CD14-positive monocyte (primary cell): ENCODE measurements around the gene INS. TPM values are rescaled to one million over a fixed set of nuclear protein-coding genes. Genes with fewer than 3 reads are reported as not detected.

ENCODE experiments used
- DNase-seq, 3 donors: peaks; one replicate each; pipeline ENCODE4 v3.0.0-alpha.2; 2011 to 2022
- H2AFZ ChIP-seq: 2 replicates; pipeline ENCODE4 v1.6.0; 2012; ENCODE audit warnings: mild to moderate bottlenecking, low read depth, low read length, inconsistent platforms; ENCODE audit not compliant: insufficient read depth, poor library complexity, severe bottlenecking
- H3K27ac ChIP-seq, 2 donors: 1 replicate in 1 of 2; 2 replicates in 1 of 2; pipeline ENCODE4 v1.5.1; 2012 to 2013; ENCODE audit warnings: low read length in 2 of 2, control low read depth in 1 of 2, inconsistent platforms in 1 of 2, low read depth in 1 of 2, mild to moderate bottlenecking in 1 of 2
- H3K27me3 ChIP-seq, 2 donors: one replicate each; pipeline versions ENCODE4 v1.6.0 to v1.6.1; 2011 to 2013; ENCODE audit warnings: low read length in 2 of 2; ENCODE audit not compliant: control insufficient read depth in 2 of 2, insufficient read depth in 2 of 2
- H3K36me3 ChIP-seq, 2 donors: replicated peaks in 1 of 2; 1 replicate in 1 of 2; 2 replicates in 1 of 2; pipeline versions ENCODE4 v1.5.1 to v1.6.1; 2012 to 2013; ENCODE audit warnings: low read length in 2 of 2, control low read depth in 1 of 2, inconsistent platforms in 1 of 2, mild to moderate bottlenecking in 1 of 2; ENCODE audit not compliant: insufficient read depth in 2 of 2, control insufficient read depth in 1 of 2
- H3K4me1 ChIP-seq, 2 donors: 1 replicate in 1 of 2; 2 replicates in 1 of 2; pipeline versions ENCODE4 v1.5.1 to v1.6.1; 2012 to 2013; ENCODE audit warnings: low read length in 2 of 2, control low read depth in 1 of 2, inconsistent platforms in 1 of 2, mild to moderate bottlenecking in 1 of 2, moderate library complexity in 1 of 2; ENCODE audit not compliant: insufficient read depth in 2 of 2, control insufficient read depth in 1 of 2
- H3K4me2 ChIP-seq: replicated peaks from 2 replicates; pipeline ENCODE3; 2012; ENCODE audit warnings: low read length, moderate library complexity, mild to moderate bottlenecking; ENCODE audit not compliant: poor library complexity, severe bottlenecking; ENCODE audit errors: extremely low read depth
- H3K4me3 ChIP-seq, 3 experiments: fragments of 200-600 bp in 1 of 3; sonication (generic) in 1 of 3; replicated peaks in 1 of 3; 1 replicate in 2 of 3; 2 replicates in 1 of 3; pipeline ENCODE4 v1.5.1; 2011 to 2013; ENCODE audit warnings: low read length in 3 of 3, mild to moderate bottlenecking in 3 of 3, control low read depth in 2 of 3, low read depth in 2 of 3, inconsistent platforms in 1 of 3, moderate library complexity in 1 of 3
- H3K79me2 ChIP-seq: 2 replicates; pipeline ENCODE4 v1.6.0; 2012; ENCODE audit warnings: mild to moderate bottlenecking, control low read depth, inconsistent platforms, low read length, moderate library complexity; ENCODE audit not compliant: insufficient read depth
- H3K9ac ChIP-seq: 2 replicates; pipeline ENCODE4 v1.6.0; 2017; ENCODE audit warnings: low read length, mild to moderate bottlenecking; ENCODE audit not compliant: insufficient read depth, poor library complexity, severe bottlenecking
- H3K9me3 ChIP-seq, 2 donors: replicated peaks in 1 of 2; 1 replicate in 1 of 2; 2 replicates in 1 of 2; pipeline versions ENCODE4 v1.5.1 to v1.6.1; 2012 to 2013; ENCODE audit warnings: low read length in 2 of 2, control low read depth in 1 of 2; ENCODE audit not compliant: control insufficient read depth in 1 of 2, insufficient read depth in 1 of 2
- H4K20me1 ChIP-seq: 2 replicates; pipeline ENCODE4 v1.6.0; 2012; ENCODE audit warnings: mild to moderate bottlenecking, low read length, control low read depth, moderate library complexity; ENCODE audit not compliant: insufficient read depth
- H3K27ac Mint-ChIP-seq, 7 donors: one replicate each; pipeline ENCODE4 v1.8.0; 2020; ENCODE audit warnings: mild to moderate bottlenecking in 7 of 7, mixed read lengths in 7 of 7, moderate library complexity in 6 of 7, inconsistent platforms in 2 of 7
- H3K27me3 Mint-ChIP-seq, 3 donors: one replicate each; pipeline ENCODE4 v1.8.0; 2021 to 2022; ENCODE audit warnings: low read depth in 3 of 3, mild to moderate bottlenecking in 3 of 3, mixed read lengths in 3 of 3, moderate library complexity in 3 of 3, inconsistent platforms in 1 of 3
- H3K36me3 Mint-ChIP-seq, 2 donors: one replicate each; pipeline ENCODE4 v1.8.0; 2020; ENCODE audit warnings: mixed read lengths in 2 of 2, inconsistent platforms in 1 of 2, mild to moderate bottlenecking in 1 of 2
- H3K4me1 Mint-ChIP-seq: one replicate; pipeline ENCODE4 v1.8.0; 2020; ENCODE audit warnings: mild to moderate bottlenecking, mixed read lengths
- H3K4me3 Mint-ChIP-seq, 2 donors: one replicate each; pipeline ENCODE4 v1.8.0; 2020; ENCODE audit warnings: mild to moderate bottlenecking in 2 of 2, mixed read lengths in 2 of 2, moderate library complexity in 1 of 2
- H3K9me3 Mint-ChIP-seq, 7 donors: one replicate each; pipeline ENCODE4 v1.8.0; 2020 to 2022; ENCODE audit warnings: mixed read lengths in 7 of 7, mild to moderate bottlenecking in 6 of 7, moderate library complexity in 6 of 7, inconsistent platforms in 2 of 7
- WGBS: methylation state at CpG from one replicate; pipeline ENCODE4 v1.1.5; 2013; ENCODE audit warnings: missing lambda C conversion rate; ENCODE audit not compliant: insufficient coverage; 5-methylcytosine and 5-hydroxymethylcytosine counted together
- intact Hi-C, 2 donors: fragments of 100-400 bp; cut with micrococcal nuclease; formaldehyde crosslinking; loops; one replicate each; pipeline versions ENCODE4 v1.15.0 to v1.15.1; 2023
- polyA plus RNA-seq, 3 donors: library from polyadenylated mRNA; depleted of rRNA in 1 of 3; unstranded in 2 of 3; stranded (reverse) in 1 of 3; fragments of 300-500 nt in 2 of 3; fragments of >200 nt in 1 of 3; fragmentation: Illumina TruSeq in 2 of 3; gene quantifications; 1 replicate in 2 of 3; 2 replicates in 1 of 3; pipeline ENCODE4 v1.2.3, GENCODE V29; 2012 to 2021
- TF ChIP-seq, protein P1 (sequence below): fragments of 200-600 bp; IDR thresholded peaks from one replicate; pipeline ENCODE4 v1.8.0; 2022; ENCODE audit warnings: antibody characterized with exemption, mild to moderate bottlenecking

Gene INS
- polyA plus RNA-seq, 3 donors, result not detected

DNA sequence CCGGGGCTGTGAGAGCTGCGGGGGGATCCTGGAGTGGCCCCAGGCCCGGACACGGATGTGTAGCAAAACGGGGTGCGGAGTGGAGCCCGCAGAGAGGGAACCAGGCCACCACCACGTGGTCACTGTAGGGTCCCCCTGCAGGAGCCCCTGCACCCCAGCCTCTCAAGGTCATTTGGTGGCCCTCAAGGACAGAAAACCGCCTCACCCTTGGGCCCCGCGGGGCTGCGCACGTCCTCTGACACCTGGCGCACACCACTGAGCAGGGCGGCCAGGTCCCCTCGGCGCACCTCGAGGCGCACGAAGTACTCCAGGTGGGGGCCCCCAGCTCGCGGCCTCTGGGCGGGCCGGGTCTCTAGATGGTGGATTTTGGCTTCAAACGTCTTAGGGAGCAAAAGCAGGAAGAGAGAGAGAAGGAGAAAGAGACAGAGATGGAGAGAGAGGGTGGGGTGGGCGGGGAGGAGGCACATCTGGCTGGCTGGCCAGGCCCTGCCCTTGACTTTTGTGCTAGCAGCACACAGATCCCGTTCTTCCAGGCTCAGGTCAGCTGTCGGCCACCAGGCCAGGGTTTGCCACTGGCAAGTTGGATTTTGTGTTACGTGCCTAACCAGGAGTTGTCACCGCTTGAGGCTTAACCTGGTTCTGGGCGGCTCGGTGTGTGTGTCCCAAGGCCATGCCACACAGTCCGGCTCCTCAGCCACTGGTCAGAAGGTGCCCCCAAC lies 7.4 kb upstream of the INS start:
- intact Hi-C loops, result no loop called here
- DNase-seq, result no peak
- Histone ChIP-seq H3K4me3 (no peak overlapping the region), H3K9ac (no peak overlapping the region), H3K27ac (no peak overlapping the region), H3K36me3 (no peaks in the 10 kb centered on the region), H3K9me3 (no peaks in the 10 kb centered on the region), H3K27me3 (peaks cover 0 to 2% of the 10 kb centered on the region in 2 donors), H2AFZ (no peak overlapping the region), H3K79me2 (no peaks in the 10 kb centered on the region), H4K20me1 (no peaks in the 10 kb centered on the region), H3K4me2 (no peak overlapping the region), H3K4me1 (no peaks in the 10 kb centered on the region)
- Mint-ChIP-seq H3K27me3 (peaks cover 4 to 37% (median 15%) of the 10 kb centered on the region in 3 donors), H3K36me3 (no peaks in the 10 kb centered on the region), H3K27ac (no peak overlapping the region), H3K4me3 (no peak overlapping the region), H3K9me3 (no peaks in the 10 kb centered on the region), H3K4me1 (no peaks in the 10 kb centered on the region)
- TF ChIP-seq, protein P1, sequence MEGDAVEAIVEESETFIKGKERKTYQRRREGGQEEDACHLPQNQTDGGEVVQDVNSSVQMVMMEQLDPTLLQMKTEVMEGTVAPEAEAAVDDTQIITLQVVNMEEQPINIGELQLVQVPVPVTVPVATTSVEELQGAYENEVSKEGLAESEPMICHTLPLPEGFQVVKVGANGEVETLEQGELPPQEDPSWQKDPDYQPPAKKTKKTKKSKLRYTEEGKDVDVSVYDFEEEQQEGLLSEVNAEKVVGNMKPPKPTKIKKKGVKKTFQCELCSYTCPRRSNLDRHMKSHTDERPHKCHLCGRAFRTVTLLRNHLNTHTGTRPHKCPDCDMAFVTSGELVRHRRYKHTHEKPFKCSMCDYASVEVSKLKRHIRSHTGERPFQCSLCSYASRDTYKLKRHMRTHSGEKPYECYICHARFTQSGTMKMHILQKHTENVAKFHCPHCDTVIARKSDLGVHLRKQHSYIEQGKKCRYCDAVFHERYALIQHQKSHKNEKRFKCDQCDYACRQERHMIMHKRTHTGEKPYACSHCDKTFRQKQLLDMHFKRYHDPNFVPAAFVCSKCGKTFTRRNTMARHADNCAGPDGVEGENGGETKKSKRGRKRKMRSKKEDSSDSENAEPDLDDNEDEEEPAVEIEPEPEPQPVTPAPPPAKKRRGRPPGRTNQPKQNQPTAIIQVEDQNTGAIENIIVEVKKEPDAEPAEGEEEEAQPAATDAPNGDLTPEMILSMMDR, result no peak
- WGBS, result 90% methylated on average over 29 of the region's 33 CpGs

DNA sequence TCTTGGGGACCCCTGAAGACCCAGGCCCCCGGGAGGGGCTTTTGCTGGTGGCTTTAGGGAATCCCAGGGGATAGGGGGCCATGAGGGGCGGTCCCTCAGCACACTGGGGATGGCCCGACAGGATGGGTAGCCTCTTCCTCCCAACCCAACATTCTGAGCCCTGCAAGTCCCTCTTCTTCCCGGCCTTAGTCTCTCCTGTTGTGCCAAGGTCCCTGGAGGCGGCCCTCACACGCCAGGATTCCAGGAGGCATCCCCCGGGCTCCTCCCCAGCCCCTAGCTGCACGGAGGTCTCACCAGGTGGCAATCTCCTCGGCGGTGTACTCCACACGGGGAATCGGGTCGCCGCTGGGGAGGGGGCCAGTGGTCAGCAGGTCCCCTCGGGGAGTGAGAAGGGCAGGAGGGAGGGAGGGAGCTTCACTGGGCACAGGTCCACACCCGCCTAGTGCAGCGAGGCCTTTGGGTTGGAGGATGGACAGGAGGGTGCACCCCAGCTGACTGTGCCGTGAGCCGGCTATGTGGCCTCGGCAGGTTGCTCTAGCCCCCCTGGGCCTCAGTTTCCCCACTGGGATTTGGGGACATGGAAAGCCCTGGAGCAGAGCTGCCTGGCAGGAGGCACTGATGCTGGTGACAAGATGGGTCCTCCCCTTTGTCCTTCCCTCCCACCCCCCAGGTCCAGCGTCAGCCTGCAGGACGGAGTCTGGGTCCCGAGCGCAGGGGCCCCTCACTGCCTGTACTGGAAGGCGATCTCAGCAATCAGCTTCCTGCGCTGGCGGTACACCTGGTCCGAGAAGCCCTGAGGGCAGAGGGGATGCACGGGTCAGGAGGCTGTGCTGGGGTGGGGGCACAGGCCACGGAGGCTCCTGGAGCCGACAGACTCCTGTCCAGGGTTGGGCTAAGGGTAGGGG lies 6.4 kb upstream of the INS start:
- H3K4me3 ChIP-seq, result no peak overlapping the region
- Mint-ChIP-seq H3K4me3 (no peak overlapping the region), H3K4me1 (no peaks in the 10 kb centered on the region), H3K9me3 (no peaks in the 10 kb centered on the region), H3K27ac (no peak overlapping the region), H3K36me3 (no peaks in the 10 kb centered on the region), H3K27me3 (peaks cover 6 to 37% (median 15%) of the 10 kb centered on the region in 3 donors)
- no peaks in the 10 kb centered on the region for H4K20me1 ChIP-seq
- WGBS, result 83% methylated on average over 24 of the region's 31 CpGs
- H3K27ac ChIP-seq, result no peak overlapping the region
- H3K27me3 ChIP-seq, result peaks cover 0 to 2% of the 10 kb centered on the region in 2 donors
- TF ChIP-seq, protein P1, result no peak
- H3K79me2 ChIP-seq, result no peaks in the 10 kb centered on the region
- H3K4me1 ChIP-seq, result no peaks in the 10 kb centered on the region
- no peaks in the 10 kb centered on the region for H3K9me3 ChIP-seq
- H2AFZ ChIP-seq, result no peak overlapping the region
- H3K36me3 ChIP-seq, result no peaks in the 10 kb centered on the region
- no peak for DNase-seq
- H3K9ac ChIP-seq, result no peak overlapping the region
- intact Hi-C loops, result no loop called here
- no peak overlapping the region for H3K4me2 ChIP-seq
